Small intestine (tissue), 7 donors: ENCODE measurements around the gene ZNF282. TPM values are rescaled to one million over a fixed set of nuclear protein-coding genes. Genes with fewer than 3 reads are reported as not detected.

Experiments used
- DNase-seq, 2 donors: peaks; one replicate each; pipeline versions ENCODE4 v3.0.0 to v3.0.0-alpha.2; 2013
- FAIRE-seq: peaks from 2 replicates; lab custom pipeline; 2012; peaks lifted over from hg19 to GRCh38; lab: Jason Lieb, UNC
- H3K27ac ChIP-seq, 3 donors: one replicate each; pipeline ENCODE4 v1.5.1; 2013; ENCODE audit warnings: low read length in 2 of 3, mild to moderate bottlenecking in 2 of 3, control low read depth in 1 of 3, inconsistent platforms in 1 of 3, low read depth in 1 of 3, moderate library complexity in 1 of 3
- H3K27me3 ChIP-seq, 3 donors: one replicate each; pipeline ENCODE4 v1.6.1; 2013; ENCODE audit warnings: low read length in 3 of 3, inconsistent platforms in 1 of 3; ENCODE audit not compliant: control insufficient read depth in 3 of 3, insufficient read depth in 3 of 3
- H3K36me3 ChIP-seq, 3 donors: one replicate each; pipeline ENCODE4 v1.6.1; 2013; ENCODE audit warnings: low read length in 3 of 3, inconsistent platforms in 1 of 3, low read depth in 1 of 3, mild to moderate bottlenecking in 1 of 3, moderate library complexity in 1 of 3; ENCODE audit not compliant: control insufficient read depth in 3 of 3, insufficient read depth in 2 of 3
- H3K4me1 ChIP-seq, 3 donors: one replicate each; pipeline ENCODE4 v1.6.1; 2013; ENCODE audit warnings: low read length in 2 of 3, inconsistent platforms in 1 of 3, low read depth in 1 of 3, mild to moderate bottlenecking in 1 of 3, moderate library complexity in 1 of 3; ENCODE audit not compliant: control insufficient read depth in 3 of 3, insufficient read depth in 2 of 3
- H3K4me3 ChIP-seq, 3 donors: one replicate each; pipeline ENCODE4 v1.5.1; 2013; ENCODE audit warnings: low read length in 3 of 3, control low read depth in 1 of 3, inconsistent platforms in 1 of 3, low read depth in 1 of 3, mild to moderate bottlenecking in 1 of 3, moderate library complexity in 1 of 3
- H3K9me3 ChIP-seq, 2 donors: one replicate each; pipeline ENCODE4 v1.6.1; 2013; ENCODE audit warnings: low read depth in 1 of 2, low read length in 1 of 2; ENCODE audit not compliant: control insufficient read depth in 2 of 2, insufficient read depth in 1 of 2
- WGBS, 3 donors: extraction: QIAGEN DNeasy Blood & Tissue Kit; methylation state at CpG; one replicate each; pipeline ENCODE4 v1.1.7; 2013; 5-methylcytosine and 5-hydroxymethylcytosine counted together
- polyA plus RNA-seq, 4 donors: library from polyadenylated mRNA; stranded (reverse) in 3 of 4; unstranded in 1 of 4; fragments of 200-250 nt in 3 of 4; fragments of 120-200 nt in 1 of 4; gene quantifications; one replicate each; pipeline versions ENCODE4 v1.2.1 to v1.2.3, GENCODE V29; 2013
- donor health status: healthy with polysubstance abuse.
- donor health status: control.
- donor health status: control.
- donor health status: Bipolar disorder and iron deficiency.
- donor health status: healthy.

Gene ZNF282
- polyA plus RNA-seq, 4 donors: 11.1 to 28.4 (median 15.3) TPM

DNA sequence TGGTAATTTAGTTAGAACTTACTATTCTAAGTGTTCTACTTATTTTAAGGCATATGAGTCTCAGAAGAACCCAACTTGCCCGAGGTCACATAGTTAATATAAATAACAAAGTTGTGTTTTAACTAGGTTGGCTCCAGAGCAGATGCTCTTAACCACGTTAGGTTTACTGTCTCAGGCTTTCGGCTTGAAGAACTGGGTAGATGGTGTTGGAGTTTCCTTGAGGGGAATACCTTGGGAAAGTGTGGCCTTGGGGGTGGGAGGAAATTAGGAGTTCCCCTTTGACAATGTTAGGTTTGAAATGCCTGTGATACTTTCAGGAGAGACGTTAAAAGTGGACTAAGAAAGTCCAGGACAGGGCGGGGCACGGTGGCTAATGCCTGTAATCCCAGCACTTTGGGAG, 38.4 kb upstream of the ZNF282 start:
- no peak overlapping the region for H3K4me3 ChIP-seq
- 86 to 90% (median 87%) methylated on average over 6 of the region's 6 CpGs for WGBS, 3 donors
- H3K4me1 ChIP-seq: no peaks in the 10 kb centered on the region
- no peak overlapping the region for H3K27ac ChIP-seq
- no peaks in the 10 kb centered on the region for H3K27me3 ChIP-seq
- H3K36me3 ChIP-seq: peaks cover 6 to 53% (median 15%) of the 10 kb centered on the region in 3 donors
- H3K9me3 ChIP-seq: no peaks in the 10 kb centered on the region
- DNase-seq (no peak), FAIRE-seq (no peak)

DNA sequence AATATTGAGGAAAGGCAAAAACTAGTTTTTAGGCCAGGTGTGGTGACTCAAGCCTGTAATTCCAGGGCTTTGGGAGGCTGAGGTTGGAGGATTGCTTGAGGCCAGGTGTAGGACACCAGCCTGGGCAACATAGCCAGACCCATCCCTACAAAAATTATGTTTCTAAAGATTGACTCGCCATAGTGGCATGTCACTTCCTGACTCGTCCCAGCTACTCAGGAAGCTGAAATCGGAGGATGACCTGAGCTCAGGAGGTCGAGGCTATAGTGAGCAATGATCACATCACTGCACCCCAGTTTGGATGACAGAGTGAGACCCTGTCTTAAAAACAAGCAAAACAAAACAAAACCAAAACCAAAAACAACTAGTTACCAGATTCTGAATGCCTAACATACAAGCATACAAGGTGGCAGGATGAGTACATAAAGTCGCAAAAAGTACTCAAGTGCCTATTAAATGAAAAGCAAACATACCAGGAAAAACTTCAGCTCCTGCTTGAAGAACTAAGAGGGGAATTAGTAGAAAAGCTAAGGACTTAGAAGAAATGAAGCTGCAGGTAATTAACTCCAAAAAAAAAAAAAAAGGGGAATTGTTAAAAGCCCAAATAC, 34.0 kb upstream of the ZNF282 start:
- H3K27me3 ChIP-seq: no peaks in the 10 kb centered on the region
- peaks cover 4 to 43% (median 18%) of the 10 kb centered on the region in 3 donors for H3K36me3 ChIP-seq
- H3K27ac ChIP-seq: no peak overlapping the region
- no peaks in the 10 kb centered on the region for H3K4me1 ChIP-seq
- FAIRE-seq (no peak), DNase-seq (no peak)
- H3K9me3 ChIP-seq: no peaks in the 10 kb centered on the region
- 75 to 83% (median 79%) methylated on average over 5 of the region's 5 CpGs for WGBS, 3 donors
- H3K4me3 ChIP-seq: no peak overlapping the region

DNA sequence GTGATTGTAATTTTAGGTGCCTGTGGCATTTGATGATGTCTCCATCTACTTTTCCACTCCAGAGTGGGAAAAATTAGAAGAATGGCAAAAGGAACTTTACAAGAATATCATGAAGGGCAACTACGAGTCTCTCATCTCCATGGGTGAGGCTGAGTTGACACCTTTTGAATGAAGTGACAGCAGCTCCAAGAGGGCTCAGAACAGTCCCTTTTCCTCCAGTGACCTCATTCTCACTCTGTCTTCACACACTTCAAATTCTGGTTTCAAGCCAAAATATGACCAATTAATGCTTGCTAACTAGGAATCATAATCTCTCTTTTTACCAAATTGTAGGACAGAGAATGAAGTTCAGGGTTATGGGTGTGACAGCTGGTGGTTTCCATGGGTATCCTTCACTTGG, 29.2 kb upstream of the ZNF282 start:
- DNase-seq: no peak
- no peak for FAIRE-seq
- WGBS, 3 donors: 78 to 81% (median 78%) methylated on average over 1 of the region's 1 CpG
- Histone ChIP-seq H3K4me3 (no peak overlapping the region), H3K27me3 (no peaks in the 10 kb centered on the region), H3K4me1 (no peaks in the 10 kb centered on the region), H3K9me3 (no peaks in the 10 kb centered on the region), H3K27ac (no peak overlapping the region), H3K36me3 (peaks cover 16 to 42% (median 25%) of the 10 kb centered on the region in 3 donors)

DNA sequence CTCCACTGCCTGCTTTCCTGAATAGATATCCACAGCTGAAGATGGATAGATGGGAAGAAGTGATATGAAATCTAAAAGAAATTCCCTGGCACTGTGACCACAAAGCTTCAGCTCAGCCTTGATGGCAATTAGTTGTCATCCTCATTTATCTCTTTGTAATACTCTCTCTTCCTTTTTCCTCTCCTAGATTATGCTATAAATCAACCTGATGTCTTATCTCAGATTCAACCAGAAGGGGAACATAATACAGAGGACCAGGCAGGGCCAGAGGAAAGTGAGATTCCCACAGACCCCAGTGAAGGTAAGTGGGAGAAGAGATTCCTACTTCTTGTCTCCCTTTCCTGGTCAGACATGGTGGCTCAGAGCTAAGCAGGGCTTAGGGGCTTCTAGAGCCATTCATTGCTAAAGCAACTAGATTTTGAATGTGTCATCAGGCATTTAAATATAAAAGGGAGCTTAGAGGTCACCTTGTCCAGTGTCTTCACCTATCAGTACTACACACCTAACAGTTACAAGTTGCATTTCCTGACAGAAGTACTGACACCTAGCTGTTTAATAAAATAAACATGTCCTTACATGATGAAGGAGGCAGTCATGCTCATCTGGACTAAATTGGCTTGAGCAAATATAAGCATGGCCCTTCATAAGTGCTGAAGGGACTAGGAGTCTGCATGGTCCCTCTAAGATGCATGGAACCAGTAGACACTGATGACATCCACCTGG, 28.6 kb upstream of the ZNF282 start:
- no peaks in the 10 kb centered on the region for H3K27me3 ChIP-seq

DNA sequence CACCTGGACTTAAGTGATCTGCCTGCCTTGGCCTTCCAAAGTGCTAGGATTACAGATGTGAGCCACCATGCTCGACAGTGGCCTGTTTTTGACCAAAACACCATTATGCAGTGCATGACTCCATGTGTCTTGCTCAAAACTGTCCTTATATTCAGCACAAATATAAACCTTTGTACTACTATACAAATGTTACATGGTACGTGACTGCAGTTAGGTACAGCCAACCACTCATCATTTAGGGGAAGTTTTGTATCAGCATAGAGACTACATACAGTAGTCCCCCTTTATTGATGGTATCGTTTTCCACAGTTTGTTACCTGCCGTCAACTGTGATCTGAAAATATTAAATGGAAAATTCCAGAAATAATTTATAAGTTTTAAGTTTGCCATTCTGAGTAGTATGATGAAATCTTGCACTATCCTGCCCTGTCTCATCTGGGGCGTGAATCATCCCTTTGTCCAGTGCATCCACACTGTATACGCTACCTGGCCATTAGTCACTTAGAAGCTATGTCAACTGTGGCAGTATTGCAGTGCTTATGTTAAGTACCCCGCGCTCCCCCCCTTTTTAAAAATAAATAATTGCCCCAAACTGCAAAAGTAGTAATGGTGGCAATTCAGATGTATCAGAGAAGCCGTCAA, 23.3 kb upstream of the ZNF282 start:
- Histone ChIP-seq H3K27me3 (no peaks in the 10 kb centered on the region), H3K9me3 (no peaks in the 10 kb centered on the region), H3K4me1 (no peaks in the 10 kb centered on the region), H3K36me3 (peaks cover 9 to 50% (median 25%) of the 10 kb centered on the region in 3 donors), H3K4me3 (no peak overlapping the region), H3K27ac (no peak overlapping the region)
- FAIRE-seq: no peak
- 83 to 91% (median 88%) methylated on average over 9 of the region's 9 CpGs for WGBS, 3 donors
- DNase-seq: no peak

More for the DNA sequence above, 28.6 kb upstream of the ZNF282 start:
- H3K9me3 ChIP-seq: no peaks in the 10 kb centered on the region
- H3K4me1 ChIP-seq: no peaks in the 10 kb centered on the region
- no peak for DNase-seq
- no peak for FAIRE-seq
- H3K27ac ChIP-seq: no peak overlapping the region
- peaks cover 16 to 46% (median 23%) of the 10 kb centered on the region in 3 donors for H3K36me3 ChIP-seq
- no peak overlapping the region for H3K4me3 ChIP-seq

DNA sequence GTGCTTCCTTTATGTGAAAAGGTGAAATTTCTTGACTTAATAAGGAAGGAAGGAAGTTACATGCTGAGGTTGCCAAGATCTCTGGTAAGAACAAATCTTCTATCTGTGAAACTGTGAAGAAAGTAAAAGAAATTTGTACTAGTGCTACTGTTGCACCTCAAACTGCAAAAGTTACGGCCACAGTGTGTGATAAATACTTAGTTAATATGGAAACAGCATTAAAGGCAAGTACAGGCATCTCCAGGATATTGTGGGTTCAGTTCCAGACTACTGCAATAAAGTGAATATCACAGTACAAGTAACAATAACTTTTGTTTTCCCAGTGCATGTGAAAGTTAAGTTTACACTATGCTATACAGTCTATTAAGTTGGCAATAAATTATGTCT, 22.8 kb upstream of the ZNF282 start:
- DNase-seq (no peak), FAIRE-seq (no peak)
- no peaks in the 10 kb centered on the region for H3K4me1 ChIP-seq
- H3K27me3 ChIP-seq: no peaks in the 10 kb centered on the region
- H3K36me3 ChIP-seq: peaks cover 8 to 52% (median 22%) of the 10 kb centered on the region in 3 donors
- no peaks in the 10 kb centered on the region for H3K9me3 ChIP-seq
- H3K27ac ChIP-seq: no peak overlapping the region
- 93 to 100% (median 94%) methylated on average over 1 of the region's 1 CpG for WGBS, 3 donors
- H3K4me3 ChIP-seq: no peak overlapping the region

DNA sequence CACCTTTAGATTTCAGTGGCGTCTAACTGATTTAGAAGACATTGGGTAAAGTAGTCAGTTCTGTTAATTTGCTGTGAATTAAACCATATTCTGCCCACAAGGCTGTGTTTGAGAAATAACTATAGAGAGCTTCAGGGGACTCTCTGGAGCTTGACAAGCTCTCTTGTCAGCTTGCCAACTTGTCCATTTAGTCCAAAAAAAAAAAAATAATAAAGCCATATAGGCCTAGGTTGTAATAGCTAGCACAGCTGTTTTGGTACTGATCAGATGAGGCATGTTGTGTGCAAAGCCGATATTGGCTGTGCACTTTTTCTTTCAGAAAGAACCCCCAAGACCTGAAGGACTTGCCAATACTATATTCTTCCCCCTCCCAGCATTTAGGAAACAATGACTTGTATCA, 20.2 kb upstream of the ZNF282 start:
- WGBS, 3 donors: 88 to 95% (median 93%) methylated on average over 2 of the region's 2 CpGs
- Histone ChIP-seq H3K4me3 (no peak overlapping the region), H3K27me3 (no peaks in the 10 kb centered on the region), H3K9me3 (no peaks in the 10 kb centered on the region), H3K4me1 (no peaks in the 10 kb centered on the region), H3K27ac (no peak overlapping the region), H3K36me3 (peaks cover 9 to 51% (median 16%) of the 10 kb centered on the region in 3 donors)
- no peak for DNase-seq
- FAIRE-seq: no peak

DNA sequence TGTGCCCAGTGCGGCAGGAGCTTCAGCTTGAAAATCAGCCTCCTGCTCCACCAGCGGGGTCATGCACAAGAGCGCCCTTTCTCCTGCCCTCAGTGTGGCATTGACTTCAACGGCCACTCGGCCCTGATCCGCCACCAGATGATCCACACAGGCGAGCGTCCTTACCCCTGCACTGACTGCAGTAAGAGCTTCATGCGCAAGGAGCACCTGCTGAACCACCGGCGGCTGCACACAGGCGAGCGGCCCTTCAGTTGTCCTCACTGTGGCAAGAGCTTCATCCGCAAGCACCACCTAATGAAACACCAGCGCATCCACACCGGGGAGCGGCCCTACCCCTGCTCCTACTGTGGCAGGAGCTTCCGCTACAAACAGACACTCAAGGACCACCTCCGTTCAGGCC, 16.1 kb upstream of the ZNF282 start:
- WGBS, 3 donors: 97 to 98% (median 98%) methylated on average over 19 of the region's 19 CpGs
- no peak overlapping the region for H3K4me3 ChIP-seq
- H3K4me1 ChIP-seq: no peaks in the 10 kb centered on the region
- DNase-seq (no peak), FAIRE-seq (no peak)
- H3K9me3 ChIP-seq: no peaks in the 10 kb centered on the region
- no peaks in the 10 kb centered on the region for H3K27me3 ChIP-seq
- peaks cover 15 to 35% (median 15%) of the 10 kb centered on the region in 3 donors for H3K36me3 ChIP-seq
- H3K27ac ChIP-seq: no peak overlapping the region
